Neutrophil (primary cell): ENCODE results near the gene ASPHD2.
A peak's percentile ranks its signal among the peaks of the same experiment; 100 is the strongest.

Experiments used
- H3K27ac ChIP-seq: fragments of 200-600 bp; sonication (generic); 2 replicates; pipeline ENCODE4 v1.5.1; 2016; ENCODE audit warnings: mild to moderate bottlenecking, moderate library complexity
- H3K27me3 ChIP-seq: fragments of 200-600 bp; sonication (generic); 2 replicates; pipeline ENCODE4 v1.6.0; 2016; ENCODE audit warnings: mild to moderate bottlenecking
- H3K36me3 ChIP-seq: fragments of 200-600 bp; sonication (generic); 2 replicates; pipeline ENCODE4 v1.5.1; 2017
- H3K4me1 ChIP-seq, 2 experiments: fragments of 200-600 bp in 1 of 2; sonication (generic) in 1 of 2; 1 replicate in 1 of 2; 2 replicates in 1 of 2; pipeline versions ENCODE4 v1.5.1 to v1.6.1; 2013 to 2016; ENCODE audit warnings: low read depth in 1 of 2, low read length in 1 of 2, mild to moderate bottlenecking in 1 of 2, moderate library complexity in 1 of 2; ENCODE audit not compliant: control insufficient read depth in 1 of 2, insufficient read depth in 1 of 2
- H3K4me3 ChIP-seq, 2 experiments: fragments of 200-600 bp in 1 of 2; sonication (generic) in 1 of 2; 1 replicate in 1 of 2; 2 replicates in 1 of 2; pipeline ENCODE4 v1.5.1; 2013 to 2016; ENCODE audit warnings: low read depth in 1 of 2, low read length in 1 of 2, mild to moderate bottlenecking in 1 of 2, moderate library complexity in 1 of 2
- H3K9me3 ChIP-seq: fragments of 200-600 bp; sonication (generic); 2 replicates; pipeline ENCODE4 v1.5.1; 2016
- CTCF ChIP-seq: fragments of 200-600 bp; sonication (generic); IDR thresholded peaks from 2 replicates; pipeline ENCODE4 v1.5.1; 2016; ENCODE audit warnings: antibody characterized with exemption

ASPHD2 gene

GRCh38 chr22:26471522-26471921 is 42.5 kb downstream of the ASPHD2 start:
- TF ChIP-seq CTCF: no peak
- Histone ChIP-seq H3K36me3 (peaks cover 50% of the 10 kb centered on the region), H3K27me3 (no peaks in the 10 kb centered on the region), H3K4me3 (no peak overlapping the region), H3K4me1 (peaks cover 19 to 22% of the 10 kb centered on the region in 2 experiments), H3K27ac (no peak overlapping the region), H3K9me3 (no peaks in the 10 kb centered on the region)

- no peaks in the 10 kb centered on the region for H3K27me3 ChIP-seq
- peaks cover 31% of the 10 kb centered on the region for H3K36me3 ChIP-seq
- H3K4me1 ChIP-seq: peaks cover 49 to 51% of the 10 kb centered on the region in 2 experiments
- H3K4me3 ChIP-seq: no peak overlapping the region
- no peak for TF ChIP-seq CTCF
- H3K27ac ChIP-seq: peak overlapping the region; percentile 50
- no peaks in the 10 kb centered on the region for H3K9me3 ChIP-seq
Measured at GRCh38 chr22:26474682-26475081, 45.6 kb downstream of the ASPHD2 start.

- Histone ChIP-seq H3K4me1 (peaks cover 66 to 67% of the 10 kb centered on the region in 2 experiments), H3K4me3 (no peak overlapping the region), H3K36me3 (peaks cover 10% of the 10 kb centered on the region), H3K9me3 (no peaks in the 10 kb centered on the region), H3K27me3 (no peaks in the 10 kb centered on the region), H3K27ac (peak overlapping the region; percentile 68)
- no peak for TF ChIP-seq CTCF
Measured at GRCh38 chr22:26476705-26477340, 47.8 kb downstream of the ASPHD2 start.

GRCh38 chr22:26477341-26477731 is 48.3 kb downstream of the ASPHD2 start:
- Histone ChIP-seq H3K36me3 (peaks cover 5% of the 10 kb centered on the region), H3K27me3 (no peaks in the 10 kb centered on the region), H3K4me3 (no peak overlapping the region), H3K27ac (peak overlapping the region; percentile 68), H3K9me3 (no peaks in the 10 kb centered on the region), H3K4me1 (peaks cover 66 to 67% of the 10 kb centered on the region in 2 experiments)
- TF ChIP-seq CTCF: no peak

- H3K9me3 ChIP-seq: no peaks in the 10 kb centered on the region
- peak overlapping the region; percentile 50 for H3K27ac ChIP-seq
- H3K36me3 ChIP-seq: no peaks in the 10 kb centered on the region
- H3K27me3 ChIP-seq: no peaks in the 10 kb centered on the region
- H3K4me1 ChIP-seq: peaks cover 80% of the 10 kb centered on the region in 2 experiments
- H3K4me3 ChIP-seq: peak overlapping the region in 1 of 2 experiments; percentile 37
- no peak for TF ChIP-seq CTCF
Measured at GRCh38 chr22:26479043-26479791, 50.2 kb downstream of the ASPHD2 start.
